Fibroblast of lung (primary cell): ENCODE data around the gene OR10T2.

Source experiments
- CTCF ChIP-seq, 2 donors: IDR thresholded peaks in 1 of 2; conservative IDR thresholded peaks in 1 of 2; 1 replicate in 1 of 2; 2 replicates in 1 of 2; pipeline ENCODE4 v1.5.1; 2011 to 2012; ENCODE audit warnings: low read length in 2 of 2, control low read depth in 1 of 2, inconsistent platforms in 1 of 2, low read depth in 1 of 2, mild to moderate bottlenecking in 1 of 2
- EZH2 ChIP-seq: IDR thresholded peaks from 2 replicates; pipeline ENCODE4 v1.5.1; 2012; ENCODE audit warnings: low read length, control low read depth, mild to moderate bottlenecking; ENCODE audit errors: missing control alignments

DNA sequence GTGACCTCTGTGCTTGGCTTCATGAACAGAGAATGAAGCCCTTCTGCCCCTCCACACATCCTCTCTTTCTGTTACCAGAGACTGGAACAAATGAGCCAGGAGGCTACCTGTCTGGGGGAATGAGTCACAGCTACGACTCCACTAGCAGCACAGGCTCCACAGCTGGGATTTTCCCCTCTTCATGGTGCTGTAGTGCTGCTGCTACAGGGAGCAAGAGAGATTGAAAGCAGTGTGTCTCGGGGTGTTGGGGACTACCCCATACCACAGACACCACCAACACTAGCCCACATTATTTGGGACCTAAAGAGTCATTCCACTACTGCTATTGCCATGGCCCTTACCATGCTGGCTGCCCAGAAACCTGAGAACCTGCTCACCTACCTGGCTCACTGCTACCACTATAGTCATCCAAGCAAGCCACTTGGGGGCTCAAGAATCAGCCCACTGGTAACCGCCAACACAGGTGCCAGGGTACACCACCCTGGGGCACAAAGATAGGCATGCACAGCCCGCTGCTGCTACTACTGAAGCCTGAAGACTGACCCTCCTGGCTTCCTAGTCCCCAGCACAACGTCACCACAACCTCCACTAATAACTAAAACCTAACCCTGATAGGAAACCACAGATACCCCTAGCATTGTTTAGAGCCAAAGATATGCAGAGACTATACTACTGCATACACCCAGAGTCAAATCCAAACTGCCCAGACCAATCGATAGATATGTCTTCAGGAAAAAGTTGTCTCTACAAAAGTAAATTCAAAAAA lies 27.9 kb downstream of the OR10T2 start:
- TF ChIP-seq CTCF (conservative IDR thresholded peaks at IDR 0.05 in 1 of 2, IDR thresholded peaks at IDR 0.05 in 1 of 2; ENCODE audit: low read depth in 1 of 2, low read length in 2 of 2) (no peak), EZH2 (no peak)
